GM13976 (cell line): Measurements from ENCODE around the gene NOP16.

ENCODE experiments used
- DNase-seq: peaks from one replicate; pipeline ENCODE4 v3.0.0; 2012; ENCODE audit warnings: low spot score
- in situ Hi-C: fragments of 300-500 bp; cut with MboI; formaldehyde crosslinking; loops from one replicate; pipeline ENCODE4 v1.12.0; 2022; ENCODE audit warnings: low sequenced_read_pairs, mixed read lengths, inconsistent platforms; ENCODE audit not compliant: unreplicated experiment
- TF ChIP-seq, protein P1 (sequence below): IDR thresholded peaks from 2 replicates; pipeline ENCODE4 v1.5.1; 2012; ENCODE audit warnings: borderline replicate concordance, mild to moderate bottlenecking; ENCODE audit not compliant: insufficient read depth; ENCODE audit errors: extremely low read depth, missing control alignments, control extremely low read depth

Gene NOP16

GRCh38 chr5:176396330-176396729, 7.9 kb upstream of the NOP16 start:
- TF ChIP-seq, protein P1, sequence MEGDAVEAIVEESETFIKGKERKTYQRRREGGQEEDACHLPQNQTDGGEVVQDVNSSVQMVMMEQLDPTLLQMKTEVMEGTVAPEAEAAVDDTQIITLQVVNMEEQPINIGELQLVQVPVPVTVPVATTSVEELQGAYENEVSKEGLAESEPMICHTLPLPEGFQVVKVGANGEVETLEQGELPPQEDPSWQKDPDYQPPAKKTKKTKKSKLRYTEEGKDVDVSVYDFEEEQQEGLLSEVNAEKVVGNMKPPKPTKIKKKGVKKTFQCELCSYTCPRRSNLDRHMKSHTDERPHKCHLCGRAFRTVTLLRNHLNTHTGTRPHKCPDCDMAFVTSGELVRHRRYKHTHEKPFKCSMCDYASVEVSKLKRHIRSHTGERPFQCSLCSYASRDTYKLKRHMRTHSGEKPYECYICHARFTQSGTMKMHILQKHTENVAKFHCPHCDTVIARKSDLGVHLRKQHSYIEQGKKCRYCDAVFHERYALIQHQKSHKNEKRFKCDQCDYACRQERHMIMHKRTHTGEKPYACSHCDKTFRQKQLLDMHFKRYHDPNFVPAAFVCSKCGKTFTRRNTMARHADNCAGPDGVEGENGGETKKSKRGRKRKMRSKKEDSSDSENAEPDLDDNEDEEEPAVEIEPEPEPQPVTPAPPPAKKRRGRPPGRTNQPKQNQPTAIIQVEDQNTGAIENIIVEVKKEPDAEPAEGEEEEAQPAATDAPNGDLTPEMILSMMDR, result no peak
- no peak for DNase-seq
- in situ Hi-C loops, result no loop called here

DNA sequence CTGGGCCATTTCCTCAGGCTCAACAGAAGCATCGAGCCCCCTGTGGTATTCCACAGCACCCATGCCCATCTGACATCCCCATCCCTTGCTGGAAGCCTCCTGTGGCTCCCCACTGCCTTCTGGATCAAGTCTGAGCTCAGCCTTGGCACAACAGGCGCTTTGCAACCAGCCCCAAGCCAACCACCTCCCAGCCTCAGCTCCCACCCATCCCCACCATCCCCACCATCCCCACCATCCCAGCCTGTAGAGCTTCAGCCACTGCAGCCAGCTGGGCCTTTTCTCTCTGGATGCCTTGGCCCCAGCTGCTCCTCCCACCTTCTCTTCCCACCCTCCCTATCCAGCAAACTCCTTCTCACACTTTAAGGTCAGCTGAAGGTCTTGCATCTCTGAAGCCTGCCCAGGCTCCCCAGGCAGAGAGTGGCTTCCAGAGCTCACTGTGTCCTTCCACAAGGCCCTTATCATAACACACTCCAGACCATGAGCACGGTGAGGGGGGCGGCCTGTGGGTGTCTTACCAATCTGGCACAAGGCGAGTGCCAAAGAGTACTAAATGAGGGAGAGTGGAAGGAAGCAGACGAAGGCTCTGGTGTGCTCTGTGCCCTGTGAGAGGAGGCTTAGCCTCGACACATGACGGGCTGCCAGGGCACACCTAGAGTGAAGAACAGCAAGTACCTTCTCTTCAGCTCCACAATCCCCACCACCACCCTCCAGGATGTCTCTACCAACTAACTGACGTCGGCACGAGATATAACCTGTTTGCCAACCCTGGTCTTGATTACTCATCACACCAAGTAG, 6.7 kb upstream of the NOP16 start:
- no peak for DNase-seq
- in situ Hi-C loops, result no loop called here
- TF ChIP-seq, protein P1, result no peak

DNA sequence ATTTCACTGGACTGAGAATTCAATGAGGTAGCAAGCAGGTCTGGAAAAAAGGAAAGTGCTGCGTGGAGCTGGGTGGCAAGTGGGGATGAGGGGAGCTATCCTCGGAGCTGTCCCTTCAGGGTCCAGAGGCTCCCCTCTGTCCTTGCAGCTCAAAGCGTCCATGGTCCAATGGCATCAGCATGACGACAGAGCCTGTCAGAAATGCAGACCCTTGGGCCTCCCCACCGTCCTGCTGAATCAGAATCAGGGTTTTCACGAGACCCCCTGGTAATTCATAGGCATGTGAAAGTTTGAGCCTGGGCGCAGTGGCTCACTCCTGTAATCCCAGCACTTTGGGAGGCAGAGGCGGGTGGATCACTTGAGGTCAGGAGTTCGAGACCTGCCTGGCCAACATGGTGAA, 5.7 kb upstream of the NOP16 start:
- in situ Hi-C loops, result no loop called here
- TF ChIP-seq, protein P1, result no peak
- no peak for DNase-seq

GRCh38 chr5:176392526-176392925, 4.1 kb upstream of the NOP16 start:
- in situ Hi-C loops, result no loop called here
- TF ChIP-seq, protein P1, result no peak
- DNase-seq, result no peak

GRCh38 chr5:176391999-176392398, 3.6 kb upstream of the NOP16 start:
- in situ Hi-C loops, result no loop called here
- no peak for DNase-seq
- TF ChIP-seq, protein P1, result no peak

DNA sequence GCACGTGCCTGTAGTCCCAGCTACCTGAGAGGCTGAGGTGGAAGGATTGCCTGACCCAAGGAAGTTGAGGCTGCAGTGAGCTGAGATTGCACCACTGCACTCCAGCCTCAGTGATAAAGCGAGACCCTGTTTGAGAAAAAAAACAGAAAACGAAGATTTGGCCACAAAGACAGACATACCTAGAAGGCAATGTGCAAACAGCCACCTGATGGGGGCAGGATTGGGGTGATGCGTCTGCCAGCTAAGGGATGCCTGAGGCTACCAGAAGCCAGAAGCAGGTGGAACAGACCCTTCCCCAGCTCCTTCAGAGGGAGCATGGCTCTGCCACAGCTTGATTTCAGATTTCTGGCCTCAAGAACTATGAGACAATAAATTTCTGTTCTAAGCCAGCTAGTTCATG, 3.1 kb upstream of the NOP16 start:
- DNase-seq, result no peak
- in situ Hi-C loops, result no loop called here

More for the DNA sequence above, 3.1 kb upstream of the NOP16 start:
- TF ChIP-seq, protein P1, result no peak
